ENCODE results near the gene MCTP2. TPM values are rescaled to one million over a fixed set of nuclear protein-coding genes. Genes with fewer than 3 reads are reported as not detected.
A peak's percentile ranks its signal among the peaks of the same experiment; 100 is the strongest.

The MCTP2 gene
- total RNA-seq, 3 donors from 2014 or later, result 41.9 to 89.3 (median 83.7) TPM

GRCh38 chr15:94456226-94456625 lies 224.9 kb downstream of the MCTP2 start:
- no peak for TF ChIP-seq CTCF (IDR thresholded peaks at IDR 0.05)
- H3K4me1 ChIP-seq (ENCODE audit: low read depth), result no peaks in the 10 kb centered on the region
- intact Hi-C loops (cut with DNase I, micrococcal nuclease), result no loop called here
- DNase-seq, result no peak
- H3K36me3 ChIP-seq (ENCODE audit: low read depth), result no peaks in the 10 kb centered on the region
- H3K9me3 ChIP-seq, result no peaks in the 10 kb centered on the region
- H3K4me3 ChIP-seq, result no peak overlapping the region
- ATAC-seq, result no peak

- TF ChIP-seq CTCF (IDR thresholded peaks at IDR 0.05), result no peak
- Histone ChIP-seq H3K4me3 (no peak overlapping the region), H3K4me1 (ENCODE audit: low read depth) (no peaks in the 10 kb centered on the region), H3K9me3 (no peaks in the 10 kb centered on the region), H3K36me3 (ENCODE audit: low read depth) (no peaks in the 10 kb centered on the region)
- DNase-seq (no peak), ATAC-seq (no peak)
- intact Hi-C loops (cut with DNase I, micrococcal nuclease), result no loop called here
Measured at GRCh38 chr15:94457661-94458060, 226.3 kb downstream of the MCTP2 start.

GRCh38 chr15:94460624-94461023 lies 229.3 kb downstream of the MCTP2 start:
- Histone ChIP-seq H3K9me3 (no peaks in the 10 kb centered on the region), H3K4me3 (no peak overlapping the region), H3K36me3 (ENCODE audit: low read depth) (no peaks in the 10 kb centered on the region), H3K4me1 (ENCODE audit: low read depth) (no peaks in the 10 kb centered on the region)
- intact Hi-C loops (cut with DNase I, micrococcal nuclease), result no loop called here
- no peak for TF ChIP-seq CTCF (IDR thresholded peaks at IDR 0.05)
- DNase-seq, result no peak
- ATAC-seq, result no peak

GRCh38 chr15:94467034-94467433 lies 235.7 kb downstream of the MCTP2 start:
- Histone ChIP-seq H3K36me3 (ENCODE audit: low read depth) (no peaks in the 10 kb centered on the region), H3K9me3 (no peaks in the 10 kb centered on the region), H3K4me1 (ENCODE audit: low read depth) (no peaks in the 10 kb centered on the region), H3K4me3 (no peak overlapping the region)
- intact Hi-C loops (cut with DNase I, micrococcal nuclease), result no loop called here
- TF ChIP-seq CTCF (IDR thresholded peaks at IDR 0.05), result no peak
- no peak for DNase-seq
- peak; percentile 17 for ATAC-seq

- TF ChIP-seq CTCF (IDR thresholded peaks at IDR 0.05), result no peak
- DNase-seq, result no peak
- Histone ChIP-seq H3K9me3 (no peaks in the 10 kb centered on the region), H3K4me3 (no peak overlapping the region), H3K36me3 (ENCODE audit: low read depth) (no peaks in the 10 kb centered on the region), H3K4me1 (ENCODE audit: low read depth) (no peaks in the 10 kb centered on the region)
- intact Hi-C loops (cut with DNase I, micrococcal nuclease), result no loop called here
- ATAC-seq, result peak; percentile 80
Measured at GRCh38 chr15:94470492-94470891, 239.1 kb downstream of the MCTP2 start.

- H3K36me3 ChIP-seq (ENCODE audit: low read depth), result no peaks in the 10 kb centered on the region
- ATAC-seq (no peak), DNase-seq (no peak)
- intact Hi-C loops (cut with DNase I, micrococcal nuclease), result no loop called here
- H3K9me3 ChIP-seq, result no peaks in the 10 kb centered on the region
- no peaks in the 10 kb centered on the region for H3K4me1 ChIP-seq (ENCODE audit: low read depth)
- no peak for TF ChIP-seq CTCF (IDR thresholded peaks at IDR 0.05)
- no peak overlapping the region for H3K4me3 ChIP-seq
Measured at GRCh38 chr15:94476686-94477085, 245.3 kb downstream of the MCTP2 start.

Data from mucosa of descending colon (tissue), 3 donors.